IgD-negative memory B cell (primary cell): ENCODE results near the gene KLRK1. TPM values are rescaled to one million over a fixed set of nuclear protein-coding genes. Genes with fewer than 3 reads are reported as not detected.
A peak's percentile ranks its signal among the peaks of the same experiment; 100 is the strongest.
"Not testable (repeated sequence)": the region's sequence is repeated elsewhere in the genome, so short reads cannot be mapped to it uniquely, and the experiment has no call there.

Source experiments
- H3K27ac Mint-ChIP-seq, 3 donors: one replicate each; pipeline ENCODE4 v1.8.0; 2020 to 2022; ENCODE audit warnings: mild to moderate bottlenecking in 3 of 3, mixed read lengths in 3 of 3, moderate library complexity in 1 of 3
- H3K27me3 Mint-ChIP-seq: one replicate; pipeline ENCODE4 v1.8.0; 2021; ENCODE audit warnings: mixed read lengths
- H3K36me3 Mint-ChIP-seq: one replicate; pipeline ENCODE4 v1.8.0; 2020; ENCODE audit warnings: mild to moderate bottlenecking, mixed read lengths
- H3K4me1 Mint-ChIP-seq, 3 donors: one replicate each; pipeline ENCODE4 v1.8.0; 2020 to 2022; ENCODE audit warnings: mixed read lengths in 3 of 3, mild to moderate bottlenecking in 1 of 3
- H3K4me3 Mint-ChIP-seq, 4 donors: one replicate each; pipeline ENCODE4 v1.8.0; 2020 to 2022; ENCODE audit warnings: mild to moderate bottlenecking in 4 of 4, mixed read lengths in 4 of 4, moderate library complexity in 3 of 4
- H3K9me3 Mint-ChIP-seq, 3 donors: one replicate each; pipeline ENCODE4 v1.8.0; 2020 to 2021; ENCODE audit warnings: mixed read lengths in 3 of 3, mild to moderate bottlenecking in 1 of 3
- polyA plus RNA-seq: library from polyadenylated mRNA; unstranded; fragments of 300-500 nt; fragmentation: Illumina TruSeq; gene quantifications from one replicate; pipeline ENCODE4 v1.2.3, GENCODE V29; 2021

Gene KLRK1
- polyA plus RNA-seq, 1 donor from 2014 or later, result 15.8 TPM

- Mint-ChIP-seq H3K27ac (no peak overlapping the region), H3K36me3 (peaks cover 3% of the 10 kb centered on the region), H3K27me3 (peaks cover 2% of the 10 kb centered on the region), H3K4me1 (peaks cover 9 to 17% (median 10%) of the 10 kb centered on the region in 3 donors), H3K4me3 (peak overlapping the region in 1 of 4 donors; percentile 78), H3K9me3 (peaks cover 0 to 4% (median 3%) of the 10 kb centered on the region in 3 donors)
Observed at GRCh38 chr12:10372559-10372958, 17.3 kb downstream of the KLRK1 start.

- H3K27ac Mint-ChIP-seq, result not testable (repeated sequence)
Observed at GRCh38 chr12:10371893-10372535, 17.8 kb downstream of the KLRK1 start.

GRCh38 chr12:10369557-10370415, 20.1 kb downstream of the KLRK1 start:
- peaks cover 0 to 4% (median 3%) of the 10 kb centered on the region in 3 donors for H3K9me3 Mint-ChIP-seq
- H3K4me3 Mint-ChIP-seq, result peak overlapping the region in 3 of 4 donors; percentile 22 to 47 (median 30)
- H3K27ac Mint-ChIP-seq, result no peak overlapping the region
- peaks cover 2% of the 10 kb centered on the region for H3K27me3 Mint-ChIP-seq
- peaks cover 3% of the 10 kb centered on the region for H3K36me3 Mint-ChIP-seq
- H3K4me1 Mint-ChIP-seq, result peaks cover 9 to 17% (median 10%) of the 10 kb centered on the region in 3 donors

More at GRCh38 chr12:10371893-10372535, 17.8 kb downstream of the KLRK1 start:
- peak overlapping the region in 2 of 4 donors; percentile 20 to 67 for H3K4me3 Mint-ChIP-seq
- H3K36me3 Mint-ChIP-seq, H3K9me3 Mint-ChIP-seq, H3K27me3 Mint-ChIP-seq: not testable (repeated sequence)
- peaks cover 9 to 17% (median 10%) of the 10 kb centered on the region in 3 donors for H3K4me1 Mint-ChIP-seq

GRCh38 chr12:10368206-10369171, 21.4 kb downstream of the KLRK1 start:
- Mint-ChIP-seq H3K36me3 (peaks cover 3% of the 10 kb centered on the region), H3K9me3 (peaks cover 0 to 4% (median 3%) of the 10 kb centered on the region in 3 donors), H3K27me3 (peaks cover 2% of the 10 kb centered on the region), H3K27ac (peak overlapping the region in 1 of 3 donors; percentile 57), H3K4me1 (peaks cover 9 to 17% (median 10%) of the 10 kb centered on the region in 3 donors), H3K4me3 (no peak overlapping the region)

GRCh38 chr12:10367714-10368113, 22.1 kb downstream of the KLRK1 start:
- H3K4me3 Mint-ChIP-seq, H3K27me3 Mint-ChIP-seq, H3K27ac Mint-ChIP-seq, H3K36me3 Mint-ChIP-seq, H3K9me3 Mint-ChIP-seq: not testable (repeated sequence)
- H3K4me1 Mint-ChIP-seq, result peaks cover 6 to 14% (median 9%) of the 10 kb centered on the region in 3 donors

- Mint-ChIP-seq H3K4me3 (no peak overlapping the region), H3K4me1 (peaks cover 6 to 7% (median 7%) of the 10 kb centered on the region in 3 donors), H3K27me3 (peaks cover 2% of the 10 kb centered on the region), H3K27ac (no peak overlapping the region), H3K9me3 (peaks cover 0 to 4% (median 3%) of the 10 kb centered on the region in 3 donors), H3K36me3 (peaks cover 3% of the 10 kb centered on the region)
Observed at GRCh38 chr12:10366875-10367274, 23.0 kb downstream of the KLRK1 start.

- peaks cover 0 to 4% (median 3%) of the 10 kb centered on the region in 3 donors for H3K9me3 Mint-ChIP-seq
- peaks cover 3% of the 10 kb centered on the region for H3K36me3 Mint-ChIP-seq
- H3K27ac Mint-ChIP-seq, result no peak overlapping the region
- H3K27me3 Mint-ChIP-seq, result peaks cover 2% of the 10 kb centered on the region
- H3K4me1 Mint-ChIP-seq, result peaks cover 5 to 8% (median 6%) of the 10 kb centered on the region in 3 donors
- H3K4me3 Mint-ChIP-seq, result no peak overlapping the region
Observed at GRCh38 chr12:10365696-10366405, 24.0 kb downstream of the KLRK1 start.

- Mint-ChIP-seq H3K4me3 (no peak overlapping the region), H3K27me3 (peaks cover 2% of the 10 kb centered on the region), H3K9me3 (peaks cover 0 to 4% (median 3%) of the 10 kb centered on the region in 3 donors), H3K36me3 (peaks cover 3% of the 10 kb centered on the region), H3K4me1 (peaks cover 2 to 8% (median 6%) of the 10 kb centered on the region in 3 donors), H3K27ac (no peak overlapping the region)
Observed at GRCh38 chr12:10364815-10365622, 24.8 kb downstream of the KLRK1 start.

GRCh38 chr12:10363914-10364814, 25.7 kb downstream of the KLRK1 start:
- H3K4me1 Mint-ChIP-seq, result peaks cover 0 to 8% (median 6%) of the 10 kb centered on the region in 3 donors
- H3K27ac Mint-ChIP-seq, result no peak overlapping the region
- H3K27me3 Mint-ChIP-seq, result no peaks in the 10 kb centered on the region
- peaks cover 3% of the 10 kb centered on the region for H3K36me3 Mint-ChIP-seq
- H3K9me3 Mint-ChIP-seq, result peaks cover 0 to 4% (median 3%) of the 10 kb centered on the region in 3 donors
- H3K4me3 Mint-ChIP-seq, result no peak overlapping the region

GRCh38 chr12:10363658-10363913, 26.3 kb downstream of the KLRK1 start:
- H3K27me3 Mint-ChIP-seq, result no peaks in the 10 kb centered on the region
- peaks cover 0 to 4% (median 3%) of the 10 kb centered on the region in 3 donors for H3K9me3 Mint-ChIP-seq
- H3K27ac Mint-ChIP-seq, result no peak overlapping the region
- H3K4me1 Mint-ChIP-seq, result peaks cover 0 to 8% (median 6%) of the 10 kb centered on the region in 3 donors
- peaks cover 3% of the 10 kb centered on the region for H3K36me3 Mint-ChIP-seq
- H3K4me3 Mint-ChIP-seq, result no peak overlapping the region

- Mint-ChIP-seq H3K9me3 (peaks cover 0 to 2% (median 2%) of the 10 kb centered on the region in 3 donors), H3K4me3 (peak overlapping the region in 2 of 4 donors; percentile 1 to 3), H3K27ac (peak overlapping the region in 1 of 3 donors; percentile 20)
Observed at GRCh38 chr12:10362828-10363657, 26.8 kb downstream of the KLRK1 start.

GRCh38 chr12:10362325-10362724, 27.5 kb downstream of the KLRK1 start:
- Mint-ChIP-seq H3K27me3 (no peaks in the 10 kb centered on the region), H3K9me3 (no peaks in the 10 kb centered on the region), H3K36me3 (no peaks in the 10 kb centered on the region), H3K27ac (peak overlapping the region in 1 of 3 donors; percentile 20), H3K4me1 (peaks cover 0 to 8% (median 6%) of the 10 kb centered on the region in 3 donors), H3K4me3 (peak overlapping the region in 1 of 4 donors; percentile 47)

More at GRCh38 chr12:10362828-10363657, 26.8 kb downstream of the KLRK1 start:
- Mint-ChIP-seq H3K36me3 (peaks cover 2% of the 10 kb centered on the region), H3K4me1 (peaks cover 0 to 8% (median 6%) of the 10 kb centered on the region in 3 donors), H3K27me3 (no peaks in the 10 kb centered on the region)
